H1 (cell line): Measurements from ENCODE around the gene TINAGL1. TPM values are rescaled to one million over a fixed set of nuclear protein-coding genes. Genes with fewer than 3 reads are reported as not detected.

ENCODE experiments used
- ASH2L ChIP-seq: fragments of 200-600, 300-600 bp; sonication (generic); IDR thresholded peaks from one replicate; pipeline ENCODE4 v1.7.1; 2017; ENCODE audit warnings: low read length
- BACH1 ChIP-seq: IDR thresholded peaks from 2 replicates; pipeline ENCODE4 v1.6.1; 2012; ENCODE audit warnings: low read length, improper control_type of control experiment
- BCL11A ChIP-seq, 2 experiments: IDR thresholded peaks; one replicate each; pipeline ENCODE4 v1.6.1; 2011; ENCODE audit warnings: low read depth in 2 of 2, low read length in 2 of 2, mild to moderate bottlenecking in 2 of 2
- CBX8 ChIP-seq: fragments of 300-800, 300-1000 bp; sonication (generic); IDR thresholded peaks from 2 replicates; pipeline ENCODE4 v1.7.1; 2016; ENCODE audit warnings: low read depth, low read length, borderline replicate concordance
- CEBPB ChIP-seq: IDR thresholded peaks from 2 replicates; pipeline ENCODE4 v1.6.1; 2012; ENCODE audit warnings: low read depth, low read length
- EP300 ChIP-seq, 2 experiments: IDR thresholded peaks; 1 replicate in 1 of 2; 2 replicates in 1 of 2; pipeline ENCODE4 v1.6.1; 2011 to 2012; ENCODE audit warnings: low read depth in 2 of 2, low read length in 2 of 2, mild to moderate bottlenecking in 2 of 2, borderline replicate concordance in 1 of 2, inconsistent platforms in 1 of 2, moderate library complexity in 1 of 2
- FOSL1 ChIP-seq: IDR thresholded peaks from 2 replicates; pipeline ENCODE4 v1.6.1; 2011; ENCODE audit warnings: mild to moderate bottlenecking, low read depth, low read length, moderate library complexity; ENCODE audit not compliant: insufficient read depth
- HDAC2 ChIP-seq, 2 experiments: fragments of 300-600 bp in 1 of 2; sonication (generic) in 1 of 2; IDR thresholded peaks; 2 replicates each; pipeline ENCODE4 v1.6.1; 2011 to 2012; ENCODE audit warnings: low read depth in 2 of 2, low read length in 2 of 2, mild to moderate bottlenecking in 2 of 2, moderate library complexity in 2 of 2, borderline replicate concordance in 1 of 2, inconsistent platforms in 1 of 2
- HDAC6 ChIP-seq: IDR thresholded peaks from one replicate; pipeline ENCODE4 v1.7.1; 2012; ENCODE audit warnings: low read depth, mild to moderate bottlenecking, inconsistent platforms, low read length, moderate library complexity
- JUN ChIP-seq: IDR thresholded peaks from 2 replicates; pipeline ENCODE4 v1.6.1; 2011; ENCODE audit warnings: low read depth, mild to moderate bottlenecking, improper control_type of control experiment, low read length
- JUND ChIP-seq: IDR thresholded peaks from 2 replicates; pipeline ENCODE4 v1.6.1; 2011; ENCODE audit warnings: mild to moderate bottlenecking, improper control_type of control experiment, low read length
- KDM1A ChIP-seq: fragments of 200-600, 300-600 bp; sonication (generic); IDR thresholded peaks from 2 replicates; pipeline ENCODE4 v1.7.1; 2016; ENCODE audit warnings: mild to moderate bottlenecking, low read length, borderline replicate concordance
- KDM5A ChIP-seq: fragments of 200-600 bp; IDR thresholded peaks from 2 replicates; pipeline ENCODE4 v1.7.1; 2012; ENCODE audit warnings: mild to moderate bottlenecking, low read length, inconsistent platforms, mixed read lengths
- SP1 ChIP-seq: IDR thresholded peaks from 2 replicates; pipeline ENCODE4 v1.6.1; 2011; ENCODE audit warnings: low read depth, low read length
- SP2 ChIP-seq: IDR thresholded peaks from 2 replicates; pipeline ENCODE4 v1.6.1; 2012; ENCODE audit warnings: mild to moderate bottlenecking, low read length, inconsistent platforms
- TCF12 ChIP-seq: IDR thresholded peaks from 2 replicates; pipeline ENCODE4 v1.6.1; 2011; ENCODE audit warnings: low read depth, mild to moderate bottlenecking, low read length
- TEAD4 ChIP-seq: IDR thresholded peaks from 2 replicates; pipeline ENCODE4 v1.6.1; 2012; ENCODE audit warnings: low read depth, low read length, inconsistent platforms, mixed read lengths
- polyA plus RNA-seq, 7 experiments: library from polyadenylated mRNA; depleted of rRNA in 3 of 7; stranded (reverse) in 5 of 7; unstranded in 2 of 7; fragments of >200 nt in 5 of 7; fragments of 200-250 nt in 2 of 7; gene quantifications; 1 replicate in 5 of 7; 2 replicates in 1 of 7; 4 replicates in 1 of 7; pipeline versions ENCODE4 v1.2.1 to v1.2.3, GENCODE V29; 2011 to 2013; ENCODE audit warnings: missing spikeins in 2 of 7, mixed read lengths in 2 of 7
- total RNA-seq: library from RNA; stranded (reverse); fragmentation: NEBNext Ultra II Directional; extraction: Animal tissue kit (Norgen Biotek cat#: 25700); gene quantifications from 2 replicates; pipeline ENCODE4 v1.2.1, GENCODE V29; 2021
- TF ChIP-seq, protein P1 (sequence below): IDR thresholded peaks from 2 replicates; pipeline ENCODE4 v1.6.1; 2012; ENCODE audit warnings: inconsistent platforms
- TF ChIP-seq, protein P2 (sequence below): IDR thresholded peaks from 2 replicates; pipeline ENCODE4 v1.6.1; 2011; ENCODE audit warnings: low read depth, mild to moderate bottlenecking, low read length; ENCODE audit not compliant: insufficient read depth
- TF ChIP-seq, protein P3 (sequence below): IDR thresholded peaks from 2 replicates; pipeline ENCODE4 v1.6.1; 2012; ENCODE audit warnings: inconsistent platforms
- TF ChIP-seq, protein P4 (sequence below), 3 experiments: IDR thresholded peaks; 1 replicate in 2 of 3; 2 replicates in 1 of 3; pipeline versions ENCODE4 v1.5.1 to v1.6.1; 2011; ENCODE audit warnings: low read length in 3 of 3, mild to moderate bottlenecking in 3 of 3, inconsistent platforms in 2 of 3, low read depth in 1 of 3, moderate library complexity in 1 of 3; ENCODE audit not compliant: insufficient read depth in 1 of 3; ENCODE audit errors: control extremely low read depth in 1 of 3

TINAGL1 gene
- total and polyA plus RNA-seq, 2 of the 8 experiments (the other 6 are each of a cell fraction or from before 2014, with no cell fraction given): 11.2 to 21.7 TPM

DNA sequence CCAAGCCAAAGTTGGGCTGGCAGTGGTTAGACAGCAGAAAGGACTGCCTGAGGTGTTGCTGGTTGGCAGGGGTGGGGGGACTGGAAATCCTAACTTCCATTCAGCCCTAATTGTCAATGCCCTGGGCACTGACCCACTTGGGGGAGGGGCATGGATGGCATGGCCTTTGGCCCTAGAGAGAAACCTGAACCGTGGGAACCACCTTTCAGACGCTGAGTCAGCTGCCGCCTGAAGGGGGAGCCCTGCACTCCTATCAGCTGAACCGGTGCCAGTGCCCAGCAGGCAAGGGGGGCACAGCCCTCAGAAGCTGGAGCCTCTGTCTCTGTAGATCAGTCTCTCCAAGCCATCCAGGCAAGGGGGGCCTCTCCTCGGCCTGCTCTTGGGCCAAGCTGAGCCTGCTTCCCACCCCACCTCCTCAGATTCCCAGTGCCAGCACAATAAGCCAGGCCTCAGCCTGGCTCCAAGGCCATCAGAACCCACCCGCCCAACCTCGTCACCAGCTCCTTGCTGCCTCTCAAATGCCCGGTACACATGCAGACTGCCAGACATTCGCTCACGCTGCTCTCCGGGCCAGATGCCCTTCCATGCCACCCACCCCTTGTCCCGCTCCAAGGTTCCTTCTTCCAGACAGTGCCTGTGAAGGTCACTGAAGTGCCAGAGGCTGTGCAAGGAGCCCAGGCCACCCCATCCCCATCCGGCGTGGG lies 11.6 kb downstream of the TINAGL1 start (continued):
- TF ChIP-seq JUN (no peak), CEBPB (no peak), HDAC2 (IDR thresholded peaks at IDR 0.05; ENCODE audit: borderline replicate concordance in 1 of 2, low read depth in 2 of 2, low read length in 2 of 2) (peak in 1 of 2 experiments; percentile 61; a peak in 1 of 4 replicates), KDM1A (no peak), BACH1 (peak; percentile 28; the same call in 1 of the 2 replicates), TEAD4 (no peak), CBX8 (no peak), FOSL1 (no peak), SP1 (no peak), JUND (peak; percentile 51; the same call in 1 of the 2 replicates), HDAC6 (no peak), EP300 (IDR thresholded peaks at IDR 0.05; ENCODE audit: borderline replicate concordance in 1 of 2, low read depth in 2 of 2, low read length in 2 of 2) (no peak), TCF12 (no peak), ASH2L (no peak), KDM5A (no peak), BCL11A (IDR thresholded peaks at IDR 0.05; ENCODE audit: low read depth in 2 of 2, low read length in 2 of 2) (no peak), SP2 (no peak)
- TF ChIP-seq, protein P1, sequence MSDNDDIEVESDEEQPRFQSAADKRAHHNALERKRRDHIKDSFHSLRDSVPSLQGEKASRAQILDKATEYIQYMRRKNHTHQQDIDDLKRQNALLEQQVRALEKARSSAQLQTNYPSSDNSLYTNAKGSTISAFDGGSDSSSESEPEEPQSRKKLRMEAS: no peak; the same call in 1 of the 2 replicates
- TF ChIP-seq, protein P2, sequence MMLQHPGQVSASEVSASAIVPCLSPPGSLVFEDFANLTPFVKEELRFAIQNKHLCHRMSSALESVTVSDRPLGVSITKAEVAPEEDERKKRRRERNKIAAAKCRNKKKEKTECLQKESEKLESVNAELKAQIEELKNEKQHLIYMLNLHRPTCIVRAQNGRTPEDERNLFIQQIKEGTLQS: no peak
- TF ChIP-seq, protein P3, sequence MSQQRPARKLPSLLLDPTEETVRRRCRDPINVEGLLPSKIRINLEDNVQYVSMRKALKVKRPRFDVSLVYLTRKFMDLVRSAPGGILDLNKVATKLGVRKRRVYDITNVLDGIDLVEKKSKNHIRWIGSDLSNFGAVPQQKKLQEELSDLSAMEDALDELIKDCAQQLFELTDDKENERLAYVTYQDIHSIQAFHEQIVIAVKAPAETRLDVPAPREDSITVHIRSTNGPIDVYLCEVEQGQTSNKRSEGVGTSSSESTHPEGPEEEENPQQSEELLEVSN: no peak
- TF ChIP-seq, protein P4, sequence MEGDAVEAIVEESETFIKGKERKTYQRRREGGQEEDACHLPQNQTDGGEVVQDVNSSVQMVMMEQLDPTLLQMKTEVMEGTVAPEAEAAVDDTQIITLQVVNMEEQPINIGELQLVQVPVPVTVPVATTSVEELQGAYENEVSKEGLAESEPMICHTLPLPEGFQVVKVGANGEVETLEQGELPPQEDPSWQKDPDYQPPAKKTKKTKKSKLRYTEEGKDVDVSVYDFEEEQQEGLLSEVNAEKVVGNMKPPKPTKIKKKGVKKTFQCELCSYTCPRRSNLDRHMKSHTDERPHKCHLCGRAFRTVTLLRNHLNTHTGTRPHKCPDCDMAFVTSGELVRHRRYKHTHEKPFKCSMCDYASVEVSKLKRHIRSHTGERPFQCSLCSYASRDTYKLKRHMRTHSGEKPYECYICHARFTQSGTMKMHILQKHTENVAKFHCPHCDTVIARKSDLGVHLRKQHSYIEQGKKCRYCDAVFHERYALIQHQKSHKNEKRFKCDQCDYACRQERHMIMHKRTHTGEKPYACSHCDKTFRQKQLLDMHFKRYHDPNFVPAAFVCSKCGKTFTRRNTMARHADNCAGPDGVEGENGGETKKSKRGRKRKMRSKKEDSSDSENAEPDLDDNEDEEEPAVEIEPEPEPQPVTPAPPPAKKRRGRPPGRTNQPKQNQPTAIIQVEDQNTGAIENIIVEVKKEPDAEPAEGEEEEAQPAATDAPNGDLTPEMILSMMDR (IDR thresholded peaks at IDR 0.05; ENCODE audit: control extremely low read depth in 1 of 3, insufficient read depth in 1 of 3, low read depth in 1 of 3, low read length in 3 of 3): peak; percentile 72 to 94 (median 94)
